ENCODE measurements around the gene STPG2. TPM values are rescaled to one million over a fixed set of nuclear protein-coding genes. Genes with fewer than 3 reads are reported as not detected.

STPG2 gene
- total RNA-seq, 3 donors from 2014 or later (not counting 1 experiment from before 2014, with no cell fraction given), result 0.23 TPM; not detected in 2

DNA sequence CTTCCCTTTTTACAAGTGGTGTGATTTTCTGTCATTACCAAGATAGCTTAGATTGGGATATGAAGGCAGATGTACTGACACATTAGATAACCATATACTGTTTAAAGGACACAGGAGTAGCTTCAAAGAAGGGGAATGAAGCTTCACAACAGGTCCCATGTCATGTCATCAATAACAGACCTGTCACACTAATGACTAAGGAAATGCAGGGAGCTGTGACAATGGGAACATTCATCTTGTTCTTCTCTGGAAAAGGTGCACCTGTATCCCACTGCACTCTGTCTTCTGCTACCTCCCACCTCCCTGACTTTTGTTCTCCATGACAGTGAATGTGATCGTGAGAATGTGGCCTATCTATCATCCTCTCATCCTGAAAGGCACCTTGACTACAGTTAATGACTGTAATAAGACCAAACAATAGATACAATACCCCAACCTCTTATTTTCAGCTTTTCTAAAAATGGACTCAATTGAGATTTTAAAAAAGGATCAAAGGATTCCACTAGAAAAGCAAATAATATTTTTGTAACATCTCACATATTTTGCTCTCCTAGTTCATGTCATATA lies 472.5 kb downstream of the STPG2 start:
- H3K9me3 Mint-ChIP-seq, result peaks cover 12 to 22% of the 10 kb centered on the region in 2 donors
- no peak for ATAC-seq
- no peaks in the 10 kb centered on the region for H3K4me1 ChIP-seq (ENCODE audit: control insufficient read depth, insufficient read depth, low read length)
- intact Hi-C loops (cut with micrococcal nuclease), result no loop called here
- H3K27ac Mint-ChIP-seq, result no peak overlapping the region
- H3K27me3 ChIP-seq (ENCODE audit: control insufficient read depth, insufficient read depth, low read length), result no peaks in the 10 kb centered on the region
- H3K36me3 ChIP-seq (ENCODE audit: control insufficient read depth, insufficient read depth, low read length), result no peaks in the 10 kb centered on the region
- WGBS (ENCODE audit: insufficient coverage), result 76% methylated on average over 1 of the region's 1 CpG
- no peaks in the 10 kb centered on the region for H3K27me3 Mint-ChIP-seq (ENCODE audit: low read depth in 2 of 2)
- H3K4me3 ChIP-seq (ENCODE audit: low read length), result no peak overlapping the region
- no peak overlapping the region for H3K27ac ChIP-seq (ENCODE audit: low read length)
- DNase-seq, result no peak
- TF ChIP-seq, protein P1, sequence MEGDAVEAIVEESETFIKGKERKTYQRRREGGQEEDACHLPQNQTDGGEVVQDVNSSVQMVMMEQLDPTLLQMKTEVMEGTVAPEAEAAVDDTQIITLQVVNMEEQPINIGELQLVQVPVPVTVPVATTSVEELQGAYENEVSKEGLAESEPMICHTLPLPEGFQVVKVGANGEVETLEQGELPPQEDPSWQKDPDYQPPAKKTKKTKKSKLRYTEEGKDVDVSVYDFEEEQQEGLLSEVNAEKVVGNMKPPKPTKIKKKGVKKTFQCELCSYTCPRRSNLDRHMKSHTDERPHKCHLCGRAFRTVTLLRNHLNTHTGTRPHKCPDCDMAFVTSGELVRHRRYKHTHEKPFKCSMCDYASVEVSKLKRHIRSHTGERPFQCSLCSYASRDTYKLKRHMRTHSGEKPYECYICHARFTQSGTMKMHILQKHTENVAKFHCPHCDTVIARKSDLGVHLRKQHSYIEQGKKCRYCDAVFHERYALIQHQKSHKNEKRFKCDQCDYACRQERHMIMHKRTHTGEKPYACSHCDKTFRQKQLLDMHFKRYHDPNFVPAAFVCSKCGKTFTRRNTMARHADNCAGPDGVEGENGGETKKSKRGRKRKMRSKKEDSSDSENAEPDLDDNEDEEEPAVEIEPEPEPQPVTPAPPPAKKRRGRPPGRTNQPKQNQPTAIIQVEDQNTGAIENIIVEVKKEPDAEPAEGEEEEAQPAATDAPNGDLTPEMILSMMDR (IDR thresholded peaks at IDR 0.05), result no peak
- H3K9me3 ChIP-seq (ENCODE audit: control insufficient read depth, insufficient read depth, low read length), result peaks cover 4% of the 10 kb centered on the region
- H3K4me1 Mint-ChIP-seq, result no peaks in the 10 kb centered on the region
- no peaks in the 10 kb centered on the region for H3K36me3 Mint-ChIP-seq
- H3K4me3 Mint-ChIP-seq, result no peak overlapping the region

DNA sequence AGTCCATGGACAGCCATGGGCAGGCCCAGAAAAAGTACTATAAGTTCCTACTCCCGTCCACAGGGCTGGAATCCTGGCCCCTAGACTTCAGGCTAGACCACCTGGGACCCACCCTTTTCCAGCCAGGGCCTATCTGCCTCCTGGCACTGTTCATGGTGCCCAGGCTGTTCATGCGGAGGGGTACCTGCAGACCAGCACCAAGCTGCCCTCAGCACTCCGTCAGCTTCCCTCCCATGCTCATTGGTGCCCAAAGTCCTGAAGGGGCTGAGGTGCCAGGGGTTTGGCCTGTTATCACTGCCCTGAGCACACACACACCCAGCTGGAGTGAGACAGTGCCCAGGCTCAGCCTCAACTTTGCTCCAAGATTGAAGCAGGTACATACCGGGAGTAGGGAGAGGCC lies 477.7 kb downstream of the STPG2 start:
- TF ChIP-seq, protein P1 (IDR thresholded peaks at IDR 0.05), result no peak
- no peaks in the 10 kb centered on the region for H3K4me1 Mint-ChIP-seq
- no peak overlapping the region for H3K4me3 Mint-ChIP-seq
- ATAC-seq, result no peak
- 72% methylated on average over 4 of the region's 4 CpGs for WGBS (ENCODE audit: insufficient coverage)
- Histone ChIP-seq H3K9me3 (ENCODE audit: control insufficient read depth, insufficient read depth, low read length) (peaks cover 15% of the 10 kb centered on the region), H3K27ac (ENCODE audit: low read length) (no peak overlapping the region), H3K27me3 (ENCODE audit: control insufficient read depth, insufficient read depth, low read length) (no peaks in the 10 kb centered on the region), H3K4me3 (ENCODE audit: low read length) (no peak overlapping the region), H3K4me1 (ENCODE audit: control insufficient read depth, insufficient read depth, low read length) (no peaks in the 10 kb centered on the region), H3K36me3 (ENCODE audit: control insufficient read depth, insufficient read depth, low read length) (no peaks in the 10 kb centered on the region)
- peaks cover 11 to 13% of the 10 kb centered on the region in 2 donors for H3K9me3 Mint-ChIP-seq
- intact Hi-C loops (cut with micrococcal nuclease), result no loop called here
- H3K36me3 Mint-ChIP-seq, result no peaks in the 10 kb centered on the region
- H3K27ac Mint-ChIP-seq, result no peak overlapping the region
- H3K27me3 Mint-ChIP-seq (ENCODE audit: low read depth in 2 of 2), result no peaks in the 10 kb centered on the region
- no peak for DNase-seq

DNA sequence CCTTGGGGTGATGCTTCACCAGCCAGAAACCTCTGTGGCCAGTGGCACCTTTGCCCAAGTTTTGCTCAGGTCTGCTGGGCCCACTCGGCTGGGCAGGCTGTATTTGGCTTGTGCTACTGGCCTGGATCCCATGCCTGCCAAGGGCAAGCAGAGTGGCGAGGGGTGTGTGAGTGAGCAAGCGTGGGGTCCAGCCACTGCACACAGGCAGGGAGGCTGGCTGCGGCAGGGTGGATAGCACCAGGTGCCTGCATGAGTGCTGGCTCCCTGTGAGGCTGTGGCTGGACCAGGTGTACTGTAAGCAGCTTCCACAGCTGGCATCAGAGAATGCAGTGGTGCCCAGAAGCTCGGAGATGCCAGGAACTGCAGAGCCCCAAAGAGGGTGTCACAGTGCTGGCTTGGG lies 478.5 kb downstream of the STPG2 start:
- Mint-ChIP-seq H3K36me3 (no peaks in the 10 kb centered on the region), H3K4me3 (no peak overlapping the region), H3K9me3 (peaks cover 11 to 13% of the 10 kb centered on the region in 2 donors), H3K27me3 (ENCODE audit: low read depth in 2 of 2) (no peaks in the 10 kb centered on the region), H3K27ac (no peak overlapping the region), H3K4me1 (no peaks in the 10 kb centered on the region)
- Histone ChIP-seq H3K27ac (ENCODE audit: low read length) (no peak overlapping the region), H3K9me3 (ENCODE audit: control insufficient read depth, insufficient read depth, low read length) (peaks cover 15% of the 10 kb centered on the region), H3K4me3 (ENCODE audit: low read length) (no peak overlapping the region), H3K27me3 (ENCODE audit: control insufficient read depth, insufficient read depth, low read length) (no peaks in the 10 kb centered on the region), H3K4me1 (ENCODE audit: control insufficient read depth, insufficient read depth, low read length) (no peaks in the 10 kb centered on the region), H3K36me3 (ENCODE audit: control insufficient read depth, insufficient read depth, low read length) (no peaks in the 10 kb centered on the region)
- WGBS (ENCODE audit: insufficient coverage), result 89% methylated on average over 5 of the region's 5 CpGs
- DNase-seq (no peak), ATAC-seq (no peak)
- intact Hi-C loops (cut with micrococcal nuclease), result no loop called here
- TF ChIP-seq, protein P1 (IDR thresholded peaks at IDR 0.05), result no peak

DNA sequence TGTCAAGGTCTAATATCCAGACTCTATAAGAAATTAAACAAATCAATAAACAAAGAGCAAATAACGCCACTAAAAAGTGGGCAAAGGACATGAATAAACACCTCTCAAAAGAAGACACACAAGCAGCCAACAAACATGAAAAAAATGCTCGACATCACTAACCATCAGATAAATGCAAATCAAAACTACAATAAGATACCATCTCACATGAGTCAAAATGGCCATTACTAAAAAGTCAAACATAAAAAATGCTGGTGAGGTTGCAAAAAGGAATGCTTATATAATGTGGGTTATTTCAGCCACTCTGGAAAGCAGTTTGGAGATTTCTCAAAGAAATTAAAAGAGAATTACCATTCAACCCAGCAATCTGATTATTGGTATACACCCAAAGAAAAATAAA lies 481.1 kb downstream of the STPG2 start:
- Mint-ChIP-seq H3K4me3 (no peak overlapping the region), H3K9me3 (peaks cover 5% of the 10 kb centered on the region in 2 donors), H3K27ac (no peak overlapping the region), H3K36me3 (no peaks in the 10 kb centered on the region), H3K27me3 (ENCODE audit: low read depth in 2 of 2) (no peaks in the 10 kb centered on the region), H3K4me1 (no peaks in the 10 kb centered on the region)
- intact Hi-C loops (cut with micrococcal nuclease), result no loop called here
- Histone ChIP-seq H3K36me3 (ENCODE audit: control insufficient read depth, insufficient read depth, low read length) (no peaks in the 10 kb centered on the region), H3K4me3 (ENCODE audit: low read length) (no peak overlapping the region), H3K27me3 (ENCODE audit: control insufficient read depth, insufficient read depth, low read length) (no peaks in the 10 kb centered on the region), H3K27ac (ENCODE audit: low read length) (no peak overlapping the region), H3K9me3 (ENCODE audit: control insufficient read depth, insufficient read depth, low read length) (peaks cover 15% of the 10 kb centered on the region), H3K4me1 (ENCODE audit: control insufficient read depth, insufficient read depth, low read length) (no peaks in the 10 kb centered on the region)
- 76% methylated on average over 2 of the region's 2 CpGs for WGBS (ENCODE audit: insufficient coverage)
- TF ChIP-seq, protein P1 (IDR thresholded peaks at IDR 0.05), result no peak
- DNase-seq (no peak), ATAC-seq (no peak)
